ENCODE data around the gene CLN6. TPM values are rescaled to one million over a fixed set of nuclear protein-coding genes. Genes with fewer than 3 reads are reported as not detected.

Gene CLN6
- total RNA-seq, 1 experiment from 2014 or later = 71.9 TPM

- TF ChIP-seq, protein P1, sequence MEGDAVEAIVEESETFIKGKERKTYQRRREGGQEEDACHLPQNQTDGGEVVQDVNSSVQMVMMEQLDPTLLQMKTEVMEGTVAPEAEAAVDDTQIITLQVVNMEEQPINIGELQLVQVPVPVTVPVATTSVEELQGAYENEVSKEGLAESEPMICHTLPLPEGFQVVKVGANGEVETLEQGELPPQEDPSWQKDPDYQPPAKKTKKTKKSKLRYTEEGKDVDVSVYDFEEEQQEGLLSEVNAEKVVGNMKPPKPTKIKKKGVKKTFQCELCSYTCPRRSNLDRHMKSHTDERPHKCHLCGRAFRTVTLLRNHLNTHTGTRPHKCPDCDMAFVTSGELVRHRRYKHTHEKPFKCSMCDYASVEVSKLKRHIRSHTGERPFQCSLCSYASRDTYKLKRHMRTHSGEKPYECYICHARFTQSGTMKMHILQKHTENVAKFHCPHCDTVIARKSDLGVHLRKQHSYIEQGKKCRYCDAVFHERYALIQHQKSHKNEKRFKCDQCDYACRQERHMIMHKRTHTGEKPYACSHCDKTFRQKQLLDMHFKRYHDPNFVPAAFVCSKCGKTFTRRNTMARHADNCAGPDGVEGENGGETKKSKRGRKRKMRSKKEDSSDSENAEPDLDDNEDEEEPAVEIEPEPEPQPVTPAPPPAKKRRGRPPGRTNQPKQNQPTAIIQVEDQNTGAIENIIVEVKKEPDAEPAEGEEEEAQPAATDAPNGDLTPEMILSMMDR (conservative IDR thresholded peaks at IDR 0.05) = no peak
- H3K27me3 Mint-ChIP-seq (ENCODE audit: low read depth) = no peaks in the 10 kb centered on the region; the same call in 1 of the 2 replicates
- H3K36me3 Mint-ChIP-seq (ENCODE audit: insufficient read depth in 1 of 3, low read depth in 3 of 3) = peaks cover 4 to 18% (median 13%) of the 10 kb centered on the region in 3 experiments; a peak in 6 of 7 replicates
Measured at GRCh38 chr15:68210409-68210756, 19.1 kb downstream of the CLN6 start.

More at GRCh38 chr15:68210409-68210756, 19.1 kb downstream of the CLN6 start:
- no peak overlapping the region for H2BK120ac ChIP-seq (ENCODE audit: low read depth, low read length, poor library complexity, severe bottlenecking)
- H3K23ac ChIP-seq (ENCODE audit: insufficient read length, low read depth, low read length) = no peak overlapping the region
- no peak overlapping the region for H3K18ac ChIP-seq (ENCODE audit: insufficient read length, low read depth, low read length)
- no CpG with 5 or more reads among the region's 9 CpGs for WGBS (ENCODE audit: extremely low coverage, insufficient read length, low lambda C conversion rate)
- no peaks in the 10 kb centered on the region for H3K9me3 Mint-ChIP-seq
- no peak overlapping the region for H3K4me2 ChIP-seq (ENCODE audit: insufficient read depth, insufficient read length, low read length)
- peaks cover 11% of the 10 kb centered on the region for H3K4me1 ChIP-seq (ENCODE audit: insufficient read depth, low read length)
- no peak overlapping the region; a peak in 1 of 7 replicates for H3K27ac Mint-ChIP-seq
- H3K56ac ChIP-seq (ENCODE audit: insufficient read length, low read depth, low read length) = no peak overlapping the region
- no peak overlapping the region; the same call in 1 of the 2 replicates for H3K4ac ChIP-seq (ENCODE audit: low read depth, low read length)
- H3K27ac ChIP-seq (ENCODE audit: insufficient read length, low read depth, low read length) = no peak overlapping the region
- H3K23me2 ChIP-seq (ENCODE audit: insufficient read length, low read depth, low read length, poor library complexity, severe bottlenecking) = no peaks in the 10 kb centered on the region
- H3K9ac ChIP-seq (ENCODE audit: extremely low read depth, insufficient read length, low read length) = no peak overlapping the region
- no peak overlapping the region for H4K8ac ChIP-seq (replicated peaks; ENCODE audit: insufficient read length, low read depth, low read length)
- no peaks in the 10 kb centered on the region for H3K79me2 ChIP-seq (ENCODE audit: insufficient read depth, low read length)
- no peak overlapping the region for H3T11ph ChIP-seq (ENCODE audit: low read length)
- peaks cover 21 to 35% of the 10 kb centered on the region in 2 experiments for H3K4me1 Mint-ChIP-seq
- no peak overlapping the region for H2BK12ac ChIP-seq (ENCODE audit: insufficient read length, low read depth, low read length)
- peaks cover 4% of the 10 kb centered on the region for H3K79me1 ChIP-seq (ENCODE audit: insufficient read depth, low read depth, low read length, poor library complexity, severe bottlenecking)
- no peak overlapping the region for H2BK5ac ChIP-seq (ENCODE audit: insufficient read length, low read length)
- H3K27me3 ChIP-seq (ENCODE audit: insufficient read depth, low read length) = no peaks in the 10 kb centered on the region
- no peak overlapping the region for H2BK15ac ChIP-seq (ENCODE audit: low read depth, low read length)
- H4K5ac ChIP-seq (ENCODE audit: insufficient read length, low read depth, low read length) = no peak overlapping the region
- no peak overlapping the region for H4K91ac ChIP-seq (ENCODE audit: insufficient read length, low read depth, low read length)
- DNase-seq = peak; percentile 20
- no peak overlapping the region for H3K4me3 Mint-ChIP-seq
- no peak overlapping the region for H2AK5ac ChIP-seq (ENCODE audit: insufficient read length, low read length)
- H2BK20ac ChIP-seq (ENCODE audit: low read depth, low read length, poor library complexity, severe bottlenecking) = no peak overlapping the region
- H3K9me3 ChIP-seq (ENCODE audit: control insufficient read depth, low read depth, low read length) = no peaks in the 10 kb centered on the region
- peaks cover 2% of the 10 kb centered on the region for H4K20me1 ChIP-seq (ENCODE audit: control insufficient read depth, insufficient read depth, insufficient read length)
- no peak overlapping the region; the same call in 1 of the 2 replicates for H3K14ac ChIP-seq (ENCODE audit: insufficient read depth, low read length)
- H2AFZ ChIP-seq (ENCODE audit: low read length) = no peak overlapping the region

Data from H9 (cell line).